ENCODE measurements around the gene CASQ2.
"Not testable (repeated sequence)": the region's sequence is repeated elsewhere in the genome, so short reads cannot be mapped to it uniquely, and the experiment has no call there.

Gene CASQ2

DNA sequence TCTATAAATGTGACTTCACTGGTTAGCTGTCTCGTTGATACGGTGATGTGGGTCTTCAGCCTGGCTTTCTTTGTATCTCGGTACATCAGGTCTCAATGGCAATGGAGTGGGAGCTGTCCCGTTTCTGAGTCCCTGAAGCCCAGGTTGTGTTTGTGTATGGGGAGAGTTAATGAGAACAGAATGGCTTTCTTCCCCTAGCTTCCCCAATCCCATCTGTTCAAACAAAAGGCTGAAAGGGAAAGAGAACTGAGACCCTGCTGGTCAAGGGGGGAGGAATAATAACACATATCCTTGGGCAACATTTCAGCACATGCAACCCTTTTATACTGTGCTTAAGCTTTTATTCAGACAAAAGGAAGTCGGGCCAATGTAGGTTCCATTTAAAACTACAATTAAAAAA lies 28.4 kb upstream of the CASQ2 start:
- H3K9me3 ChIP-seq (ENCODE audit: control insufficient read depth, insufficient read depth, low read length) = no peaks in the 10 kb centered on the region
- H3K27me3 ChIP-seq (ENCODE audit: control insufficient read depth, insufficient read depth, low read length) = no peaks in the 10 kb centered on the region
- no peaks in the 10 kb centered on the region for H3K4me1 ChIP-seq (ENCODE audit: control insufficient read depth, insufficient read depth, low read length)
- H3K4me3 ChIP-seq (ENCODE audit: low read depth, low read length) = no peak overlapping the region
- no peak overlapping the region for H3K9ac ChIP-seq (ENCODE audit: low read depth, low read length)
- no peaks in the 10 kb centered on the region for H3K36me3 ChIP-seq (ENCODE audit: control insufficient read depth, insufficient read depth, low read length)

DNA sequence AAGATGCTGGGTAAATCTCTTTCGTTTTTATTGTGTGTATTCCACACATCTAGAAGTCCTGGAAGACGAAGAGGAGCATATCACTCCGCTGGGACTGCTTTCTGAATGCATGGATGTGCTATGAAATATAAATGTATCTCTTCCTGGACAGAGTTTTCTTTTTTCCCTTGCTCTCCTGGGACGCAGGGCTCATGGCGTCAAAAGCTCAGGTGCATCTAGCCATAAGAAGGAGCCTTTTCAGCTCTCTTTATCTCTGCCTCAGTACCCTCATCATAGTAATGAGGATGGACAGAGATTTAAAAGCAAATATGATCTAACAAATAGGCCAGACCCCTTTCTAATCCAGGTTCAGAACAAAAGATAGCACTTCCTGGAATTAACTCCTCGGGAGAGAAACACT lies 27.5 kb upstream of the CASQ2 start:
- Histone ChIP-seq H3K4me1 (ENCODE audit: control insufficient read depth, insufficient read depth, low read length) (no peaks in the 10 kb centered on the region), H3K9me3 (ENCODE audit: control insufficient read depth, insufficient read depth, low read length) (no peaks in the 10 kb centered on the region), H3K36me3 (ENCODE audit: control insufficient read depth, insufficient read depth, low read length) (no peaks in the 10 kb centered on the region)

GRCh38 chr1:115794976-115795639 lies 26.6 kb upstream of the CASQ2 start:
- Histone ChIP-seq H3K4me3 (ENCODE audit: low read depth, low read length) (no peak overlapping the region), H3K27me3 (ENCODE audit: control insufficient read depth, insufficient read depth, low read length) (no peaks in the 10 kb centered on the region), H3K9ac (ENCODE audit: low read depth, low read length) (no peak overlapping the region), H3K36me3 (ENCODE audit: control insufficient read depth, insufficient read depth, low read length) (no peaks in the 10 kb centered on the region), H3K9me3 (ENCODE audit: control insufficient read depth, insufficient read depth, low read length) (no peaks in the 10 kb centered on the region), H3K4me1 (ENCODE audit: control insufficient read depth, insufficient read depth, low read length) (no peaks in the 10 kb centered on the region)

More for the DNA sequence above, 27.5 kb upstream of the CASQ2 start:
- H3K9ac ChIP-seq (ENCODE audit: low read depth, low read length) = no peak overlapping the region
- H3K4me3 ChIP-seq (ENCODE audit: low read depth, low read length) = no peak overlapping the region
- H3K27me3 ChIP-seq (ENCODE audit: control insufficient read depth, insufficient read depth, low read length) = no peaks in the 10 kb centered on the region

DNA sequence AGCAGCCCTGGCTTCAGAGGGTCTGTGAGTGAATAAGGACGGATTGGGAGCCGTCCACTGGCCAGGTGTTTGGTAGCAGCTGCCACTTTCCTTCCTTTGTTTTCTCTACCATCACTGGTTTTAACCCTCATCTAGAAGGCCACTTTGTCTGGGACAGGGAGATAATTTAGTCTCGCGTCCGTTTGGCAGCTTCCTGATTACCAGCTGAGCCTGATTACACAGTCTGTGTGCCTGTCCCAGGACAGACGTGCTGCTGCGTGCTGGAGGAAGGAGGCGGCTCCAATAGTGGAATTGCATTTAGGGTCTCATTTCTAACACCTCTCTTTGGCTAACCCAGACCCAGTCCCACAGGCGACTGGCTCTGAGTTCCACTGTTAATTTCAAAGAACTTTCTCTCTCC lies 24.6 kb upstream of the CASQ2 start:
- Histone ChIP-seq H3K36me3 (ENCODE audit: control insufficient read depth, insufficient read depth, low read length) (no peaks in the 10 kb centered on the region), H3K9me3 (ENCODE audit: control insufficient read depth, insufficient read depth, low read length) (no peaks in the 10 kb centered on the region), H3K4me3 (ENCODE audit: low read depth, low read length) (no peak overlapping the region), H3K27me3 (ENCODE audit: control insufficient read depth, insufficient read depth, low read length) (no peaks in the 10 kb centered on the region), H3K9ac (ENCODE audit: low read depth, low read length) (no peak overlapping the region), H3K4me1 (ENCODE audit: control insufficient read depth, insufficient read depth, low read length) (no peaks in the 10 kb centered on the region)

GRCh38 chr1:115791816-115792215 lies 23.3 kb upstream of the CASQ2 start:
- Histone ChIP-seq H3K9me3 (ENCODE audit: control insufficient read depth, insufficient read depth, low read length) (no peaks in the 10 kb centered on the region), H3K27me3 (ENCODE audit: control insufficient read depth, insufficient read depth, low read length) (no peaks in the 10 kb centered on the region), H3K4me3 (ENCODE audit: low read depth, low read length) (no peak overlapping the region), H3K36me3 (ENCODE audit: control insufficient read depth, insufficient read depth, low read length) (no peaks in the 10 kb centered on the region), H3K9ac (ENCODE audit: low read depth, low read length) (no peak overlapping the region), H3K4me1 (ENCODE audit: control insufficient read depth, insufficient read depth, low read length) (no peaks in the 10 kb centered on the region)

GRCh38 chr1:115790846-115791245 lies 22.3 kb upstream of the CASQ2 start:
- Histone ChIP-seq H3K27me3 (ENCODE audit: control insufficient read depth, insufficient read depth, low read length) (no peaks in the 10 kb centered on the region), H3K9ac (ENCODE audit: low read depth, low read length) (no peak overlapping the region)

GRCh38 chr1:115790356-115790755 lies 21.8 kb upstream of the CASQ2 start:
- no peaks in the 10 kb centered on the region for H3K9me3 ChIP-seq (ENCODE audit: control insufficient read depth, insufficient read depth, low read length)
- H3K9ac ChIP-seq (ENCODE audit: low read depth, low read length) = no peak overlapping the region
- H3K27me3 ChIP-seq (ENCODE audit: control insufficient read depth, insufficient read depth, low read length) = no peaks in the 10 kb centered on the region
- H3K36me3 ChIP-seq (ENCODE audit: control insufficient read depth, insufficient read depth, low read length) = no peaks in the 10 kb centered on the region
- no peaks in the 10 kb centered on the region for H3K4me1 ChIP-seq (ENCODE audit: control insufficient read depth, insufficient read depth, low read length)
- no peak overlapping the region for H3K4me3 ChIP-seq (ENCODE audit: low read depth, low read length)

More at GRCh38 chr1:115790846-115791245, 22.3 kb upstream of the CASQ2 start:
- no peaks in the 10 kb centered on the region for H3K36me3 ChIP-seq (ENCODE audit: control insufficient read depth, insufficient read depth, low read length)
- no peak overlapping the region for H3K4me3 ChIP-seq (ENCODE audit: low read depth, low read length)
- H3K9me3 ChIP-seq (ENCODE audit: control insufficient read depth, insufficient read depth, low read length) = no peaks in the 10 kb centered on the region
- H3K4me1 ChIP-seq (ENCODE audit: control insufficient read depth, insufficient read depth, low read length) = no peaks in the 10 kb centered on the region

- Histone ChIP-seq H3K27me3 (ENCODE audit: control insufficient read depth, insufficient read depth, low read length) (no peaks in the 10 kb centered on the region), H3K4me3 (ENCODE audit: low read depth, low read length) (no peak overlapping the region), H3K9ac (ENCODE audit: low read depth, low read length) (no peak overlapping the region), H3K36me3 (ENCODE audit: control insufficient read depth, insufficient read depth, low read length) (no peaks in the 10 kb centered on the region), H3K4me1 (ENCODE audit: control insufficient read depth, insufficient read depth, low read length) (no peaks in the 10 kb centered on the region), H3K9me3 (ENCODE audit: control insufficient read depth, insufficient read depth, low read length) (no peaks in the 10 kb centered on the region)
Observed at GRCh38 chr1:115783311-115783710, 14.8 kb upstream of the CASQ2 start.

- no peaks in the 10 kb centered on the region for H3K9me3 ChIP-seq (ENCODE audit: control insufficient read depth, insufficient read depth, low read length)
- H3K9ac ChIP-seq (ENCODE audit: low read depth, low read length) = no peak overlapping the region
- no peak overlapping the region for H3K4me3 ChIP-seq (ENCODE audit: low read depth, low read length)
- no peaks in the 10 kb centered on the region for H3K36me3 ChIP-seq (ENCODE audit: control insufficient read depth, insufficient read depth, low read length)
- H3K27me3 ChIP-seq (ENCODE audit: control insufficient read depth, insufficient read depth, low read length) = no peaks in the 10 kb centered on the region
- no peaks in the 10 kb centered on the region for H3K4me1 ChIP-seq (ENCODE audit: control insufficient read depth, insufficient read depth, low read length)
Observed at GRCh38 chr1:115782571-115783281, 14.2 kb upstream of the CASQ2 start.

GRCh38 chr1:115781851-115782250 lies 13.3 kb upstream of the CASQ2 start:
- H3K9ac ChIP-seq (ENCODE audit: low read depth, low read length) = no peak overlapping the region
- no peaks in the 10 kb centered on the region for H3K4me1 ChIP-seq (ENCODE audit: control insufficient read depth, insufficient read depth, low read length)
- H3K4me3 ChIP-seq (ENCODE audit: low read depth, low read length) = no peak overlapping the region
- no peaks in the 10 kb centered on the region for H3K9me3 ChIP-seq (ENCODE audit: control insufficient read depth, insufficient read depth, low read length)
- no peaks in the 10 kb centered on the region for H3K27me3 ChIP-seq (ENCODE audit: control insufficient read depth, insufficient read depth, low read length)
- no peaks in the 10 kb centered on the region for H3K36me3 ChIP-seq (ENCODE audit: control insufficient read depth, insufficient read depth, low read length)

GRCh38 chr1:115781343-115781742 lies 12.8 kb upstream of the CASQ2 start:
- Histone ChIP-seq H3K9me3 (ENCODE audit: control insufficient read depth, insufficient read depth, low read length) (no peaks in the 10 kb centered on the region), H3K9ac (ENCODE audit: low read depth, low read length) (no peak overlapping the region), H3K4me3 (ENCODE audit: low read depth, low read length) (no peak overlapping the region), H3K27me3 (ENCODE audit: control insufficient read depth, insufficient read depth, low read length) (no peaks in the 10 kb centered on the region), H3K4me1 (ENCODE audit: control insufficient read depth, insufficient read depth, low read length) (no peaks in the 10 kb centered on the region), H3K36me3 (ENCODE audit: control insufficient read depth, insufficient read depth, low read length) (no peaks in the 10 kb centered on the region)

GRCh38 chr1:115780655-115781054 lies 12.1 kb upstream of the CASQ2 start:
- H3K4me1 ChIP-seq (ENCODE audit: control insufficient read depth, insufficient read depth, low read length); H3K27me3 ChIP-seq (ENCODE audit: control insufficient read depth, insufficient read depth, low read length); H3K9ac ChIP-seq (ENCODE audit: low read depth, low read length); H3K9me3 ChIP-seq (ENCODE audit: control insufficient read depth, insufficient read depth, low read length); H3K36me3 ChIP-seq (ENCODE audit: control insufficient read depth, insufficient read depth, low read length); H3K4me3 ChIP-seq (ENCODE audit: low read depth, low read length): not testable (repeated sequence)

All from iPS-15b (cell line).